AG09319 (cell line): ENCODE results near the gene S1PR3.
"Not testable (repeated sequence)": the region's sequence is repeated elsewhere in the genome, so short reads cannot be mapped to it uniquely, and the experiment has no call there.

ENCODE experiments used
- DNase-seq: peaks from one replicate; pipeline ENCODE4 v3.0.0-alpha.2; 2010; ENCODE audit warnings: low read depth; ENCODE audit errors: extremely low read depth
- TF ChIP-seq, protein P1 (sequence below): IDR thresholded peaks from 2 replicates; pipeline ENCODE4 v1.5.1; 2011; ENCODE audit warnings: low read depth, mild to moderate bottlenecking, inconsistent platforms, low read length, moderate library complexity

S1PR3 gene

GRCh38 chr9:88991066-88992034, at the start of gene S1PR3:
TSS of gene S1PR3 (plus strand) at chr9:88991468. CDS start at chr9:89001201, 9,733 bp downstream.
- DNase-seq: no peak
- TF ChIP-seq, protein P1, sequence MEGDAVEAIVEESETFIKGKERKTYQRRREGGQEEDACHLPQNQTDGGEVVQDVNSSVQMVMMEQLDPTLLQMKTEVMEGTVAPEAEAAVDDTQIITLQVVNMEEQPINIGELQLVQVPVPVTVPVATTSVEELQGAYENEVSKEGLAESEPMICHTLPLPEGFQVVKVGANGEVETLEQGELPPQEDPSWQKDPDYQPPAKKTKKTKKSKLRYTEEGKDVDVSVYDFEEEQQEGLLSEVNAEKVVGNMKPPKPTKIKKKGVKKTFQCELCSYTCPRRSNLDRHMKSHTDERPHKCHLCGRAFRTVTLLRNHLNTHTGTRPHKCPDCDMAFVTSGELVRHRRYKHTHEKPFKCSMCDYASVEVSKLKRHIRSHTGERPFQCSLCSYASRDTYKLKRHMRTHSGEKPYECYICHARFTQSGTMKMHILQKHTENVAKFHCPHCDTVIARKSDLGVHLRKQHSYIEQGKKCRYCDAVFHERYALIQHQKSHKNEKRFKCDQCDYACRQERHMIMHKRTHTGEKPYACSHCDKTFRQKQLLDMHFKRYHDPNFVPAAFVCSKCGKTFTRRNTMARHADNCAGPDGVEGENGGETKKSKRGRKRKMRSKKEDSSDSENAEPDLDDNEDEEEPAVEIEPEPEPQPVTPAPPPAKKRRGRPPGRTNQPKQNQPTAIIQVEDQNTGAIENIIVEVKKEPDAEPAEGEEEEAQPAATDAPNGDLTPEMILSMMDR: no peak; the same call in 1 of the 2 replicates

DNA sequence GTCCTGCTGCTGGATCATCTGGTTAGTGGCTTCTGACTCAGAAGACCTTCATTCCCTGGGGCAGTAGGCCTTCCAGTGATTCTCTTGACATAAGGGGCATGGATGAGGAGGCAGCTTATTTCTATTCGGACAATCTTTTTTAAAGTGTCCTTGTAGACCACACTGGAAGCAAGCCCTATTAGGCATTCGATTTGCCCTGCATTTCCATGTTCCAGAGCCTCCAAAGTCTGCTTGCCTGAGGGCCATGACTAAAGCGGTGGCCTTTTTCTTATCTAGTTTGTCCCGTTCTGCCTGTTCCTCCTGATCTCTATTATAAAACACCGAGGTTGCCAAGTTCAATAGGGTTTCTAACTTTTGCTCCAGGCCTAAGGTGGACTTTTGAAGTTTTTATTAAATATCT, 49.7 kb upstream of the S1PR3 start:
- DNase-seq: not testable (repeated sequence)

DNA sequence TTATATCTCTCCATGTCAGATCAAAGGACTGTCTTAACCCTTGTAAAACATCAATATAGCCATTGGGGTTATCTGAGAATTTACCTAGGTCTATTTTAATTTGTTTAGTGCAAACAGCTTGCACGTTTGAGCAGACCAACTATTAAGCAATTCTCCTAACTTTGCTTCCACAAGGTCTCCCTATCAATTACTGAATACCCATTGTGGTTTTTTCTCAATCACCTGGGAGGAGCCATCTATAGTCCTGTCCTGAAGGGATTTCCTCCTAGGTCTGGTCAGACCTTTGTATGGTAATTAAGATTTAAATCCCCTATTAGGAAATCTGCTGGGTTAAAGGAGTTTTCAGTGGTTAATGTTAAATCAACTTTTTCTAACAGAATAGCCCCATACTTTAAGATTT, 48.9 kb upstream of the S1PR3 start:
- TF ChIP-seq, protein P1: no peak

GRCh38 chr9:88945636-88946333, 45.5 kb upstream of the S1PR3 start:
- DNase-seq: no peak
- TF ChIP-seq, protein P1: no peak

More for the DNA sequence above, 48.9 kb upstream of the S1PR3 start:
- DNase-seq: no peak

GRCh38 chr9:88947581-88948573, 43.4 kb upstream of the S1PR3 start:
- TF ChIP-seq, protein P1: no peak
- no peak for DNase-seq

- no peak for DNase-seq
- TF ChIP-seq, protein P1: no peak
These were observed 41.8 kb upstream of the S1PR3 start for GRCh38 chr9:88949425-88949824.

GRCh38 chr9:88949961-88950340, 41.3 kb upstream of the S1PR3 start:
- no peak for DNase-seq
- TF ChIP-seq, protein P1: no peak
